ENCODE data around the gene GOLGA8M.
"Not testable (repeated sequence)": the region's sequence is repeated elsewhere in the genome, so short reads cannot be mapped to it uniquely, and the experiment has no call there.

GRCh38 chr15:28673533-28673932 is 38.7 kb downstream of the GOLGA8M start:
- not testable (repeated sequence) for TF ChIP-seq CTCF (tag by site-specific recombination; IDR thresholded peaks at IDR 0.05); TCF7L2 (IDR thresholded peaks at IDR 0.05; ENCODE audit: borderline replicate concordance, low read depth, low read length); REST (tag by site-specific recombination; IDR thresholded peaks at IDR 0.05); ZBTB21 (tag by site-specific recombination; IDR thresholded peaks at IDR 0.05); ZNF398 (tag by site-specific recombination; IDR thresholded peaks at IDR 0.05); ZNF76 (tag by site-specific recombination; IDR thresholded peaks at IDR 0.05; ENCODE audit: borderline replicate concordance, low read depth); ZFP37 (tag by site-specific recombination; IDR thresholded peaks at IDR 0.05); OSR2 (tag by site-specific recombination; IDR thresholded peaks at IDR 0.05); ZNF221 (tag by site-specific recombination; IDR thresholded peaks at IDR 0.05; ENCODE audit: borderline replicate concordance); ZSCAN5A (tag by site-specific recombination; IDR thresholded peaks at IDR 0.05); WT1 (tag by site-specific recombination; IDR thresholded peaks at IDR 0.05); ZNF18 (tag by site-specific recombination; IDR thresholded peaks at IDR 0.05)
